SIG-M5 (cell line): ENCODE data around the gene STRADA.
"Not testable (repeated sequence)": the region's sequence is repeated elsewhere in the genome, so short reads cannot be mapped to it uniquely, and the experiment has no call there.

Experiments
- DNase-seq: peaks from one replicate; lab custom pipeline; 2025; lab: John Stamatoyannopoulos, UW

STRADA gene

GRCh38 chr17:63754046-63754445 lies 12.4 kb upstream of the STRADA start:
- DNase-seq: no peak

GRCh38 chr17:63753215-63753614 lies 11.6 kb upstream of the STRADA start:
- DNase-seq: no peak

GRCh38 chr17:63752707-63753106 lies 11.1 kb upstream of the STRADA start:
- no peak for DNase-seq

DNA sequence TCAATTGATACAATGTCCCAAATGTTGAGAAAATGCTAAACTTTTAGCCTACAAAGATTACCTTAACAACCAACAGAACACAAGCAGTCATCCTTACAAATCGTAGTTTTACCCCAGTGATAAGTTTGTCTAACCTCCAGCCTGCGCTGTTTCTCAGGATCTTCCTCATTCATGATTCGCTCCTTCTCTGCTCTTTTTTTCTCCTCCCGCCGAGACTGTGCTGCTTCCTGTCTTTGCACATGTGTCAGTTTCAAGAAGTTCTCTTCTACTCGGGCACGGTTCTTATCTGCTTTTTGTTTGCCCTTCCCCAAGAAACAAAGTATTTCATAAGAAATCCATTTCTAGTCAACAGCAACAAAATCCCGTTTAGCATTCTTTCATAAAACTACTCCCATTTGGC lies 10.2 kb upstream of the STRADA start:
- no peak for DNase-seq

DNA sequence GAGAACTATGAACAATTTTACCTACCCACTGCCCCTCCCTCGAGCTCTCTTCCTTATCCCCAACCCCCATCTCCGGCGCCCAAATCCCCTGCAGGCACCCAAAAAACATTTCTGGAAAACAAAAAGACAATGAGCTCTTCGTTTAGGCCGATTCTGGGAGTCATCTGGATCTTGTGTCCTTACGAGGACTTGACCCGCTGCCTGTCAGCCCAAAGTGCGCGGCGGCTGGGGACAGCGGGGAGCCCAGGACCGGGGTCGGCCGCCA lies 524 bp downstream of the STRADA start:
- no peak for DNase-seq

GRCh38 chr17:63740464-63741142 lies 996 bp downstream of the STRADA start:
- DNase-seq: no peak

- no peak for DNase-seq
Observed at GRCh38 chr17:63735691-63736090, 5.9 kb downstream of the STRADA start.

- no peak for DNase-seq
Observed at GRCh38 chr17:63722403-63722802, 19.2 kb downstream of the STRADA start.

- DNase-seq: not testable (repeated sequence)
Observed at GRCh38 chr17:63720194-63720593, 21.4 kb downstream of the STRADA start.

DNA sequence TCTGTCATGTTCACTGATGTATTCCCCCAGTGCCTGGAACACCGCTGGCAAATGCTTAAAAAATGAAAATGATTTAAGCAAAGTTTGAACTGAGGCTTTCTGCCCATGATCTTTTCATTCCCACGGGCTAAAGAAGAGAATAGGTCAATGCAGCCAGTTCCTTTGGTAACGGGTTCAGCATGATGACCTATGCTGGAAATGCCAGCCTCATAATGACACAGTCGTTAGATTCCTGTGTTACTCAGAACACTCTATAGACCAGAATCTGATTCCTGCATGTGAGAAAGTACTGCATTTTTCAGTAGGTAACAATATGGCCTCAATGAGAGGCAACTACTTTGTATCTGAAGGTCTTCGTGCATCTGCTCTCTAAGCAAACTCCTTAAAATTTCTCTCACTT lies 22.6 kb downstream of the STRADA start:
- no peak for DNase-seq

DNA sequence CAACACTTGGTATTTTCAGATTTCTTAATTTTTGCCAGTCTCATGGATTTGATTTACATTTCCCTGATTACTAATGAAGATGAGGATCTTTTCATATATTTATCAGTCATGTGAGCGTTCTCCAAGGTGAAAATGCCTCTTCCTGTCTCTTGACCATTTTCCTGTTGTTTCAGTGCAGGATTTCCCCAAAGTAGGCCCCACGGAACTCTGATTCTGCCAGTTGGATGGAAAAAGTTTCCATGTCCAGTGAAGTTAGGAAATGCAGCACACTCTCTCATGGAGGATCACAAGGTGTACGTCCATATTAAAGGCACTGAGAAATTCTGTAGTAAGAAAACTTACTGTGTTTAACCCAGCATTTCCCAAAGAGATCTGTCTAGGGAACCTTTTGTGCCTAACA lies 25.2 kb downstream of the STRADA start:
- DNase-seq: no peak

DNA sequence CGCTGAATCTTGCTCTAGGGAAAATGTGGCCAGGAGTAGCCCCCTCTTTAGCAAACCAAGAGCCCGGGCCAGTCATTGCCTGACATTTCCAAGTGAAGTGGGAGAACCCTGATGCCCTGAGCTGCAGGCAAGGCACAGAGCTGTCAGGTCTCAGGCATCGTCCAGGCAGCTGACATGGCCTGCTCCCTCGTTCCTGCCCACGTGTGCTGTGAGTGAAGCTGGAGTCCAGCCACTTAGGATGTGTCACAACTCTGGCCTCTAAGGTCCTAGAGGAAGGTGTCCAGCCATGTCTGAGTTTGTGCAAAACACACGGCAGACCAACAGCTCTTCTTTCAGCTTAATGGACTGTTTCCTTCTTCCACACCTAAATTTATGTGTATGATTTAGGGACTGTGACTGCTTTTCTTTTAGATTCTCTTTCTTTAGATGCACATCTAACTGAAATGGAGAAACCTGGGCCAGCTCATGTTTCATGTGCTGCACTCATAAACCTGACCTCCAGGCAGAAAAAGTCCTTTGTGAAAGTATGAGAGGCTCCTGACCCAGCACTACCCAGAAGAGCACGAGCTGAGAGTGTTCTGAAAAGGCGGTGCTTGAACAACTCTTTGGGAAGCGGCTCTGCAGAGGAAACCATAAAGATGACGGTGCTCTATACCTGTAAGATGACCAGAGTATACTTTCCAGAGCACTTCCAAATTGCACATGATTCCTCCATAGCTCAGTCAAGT lies 26.9 kb downstream of the STRADA start:
- DNase-seq: no peak

- no peak for DNase-seq
Observed at GRCh38 chr17:63709110-63709509, 32.5 kb downstream of the STRADA start.

DNA sequence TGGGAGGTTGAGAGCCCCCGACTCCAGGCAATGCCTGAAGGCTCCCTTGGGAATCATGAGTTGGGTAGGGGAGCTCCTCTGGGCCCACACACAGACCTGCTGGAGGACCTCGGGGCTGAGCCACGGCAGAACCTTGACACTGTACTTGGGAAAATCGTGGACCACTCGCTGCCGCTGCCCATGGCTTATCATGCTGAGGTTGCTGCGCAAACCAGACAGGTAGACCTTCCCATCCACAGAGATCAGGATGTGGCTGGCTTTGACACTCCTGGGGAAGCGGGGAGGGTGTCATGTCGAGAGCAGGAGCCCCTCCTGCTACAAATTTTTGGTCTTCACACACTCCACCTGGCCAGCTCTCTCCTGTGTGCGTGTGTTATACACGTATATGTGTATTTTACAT lies 34.4 kb downstream of the STRADA start:
- no peak for DNase-seq

GRCh38 chr17:63706336-63707082 lies 35.1 kb downstream of the STRADA start:
- no peak for DNase-seq

- DNase-seq: no peak
Observed at GRCh38 chr17:63705657-63706056, 35.9 kb downstream of the STRADA start.

DNA sequence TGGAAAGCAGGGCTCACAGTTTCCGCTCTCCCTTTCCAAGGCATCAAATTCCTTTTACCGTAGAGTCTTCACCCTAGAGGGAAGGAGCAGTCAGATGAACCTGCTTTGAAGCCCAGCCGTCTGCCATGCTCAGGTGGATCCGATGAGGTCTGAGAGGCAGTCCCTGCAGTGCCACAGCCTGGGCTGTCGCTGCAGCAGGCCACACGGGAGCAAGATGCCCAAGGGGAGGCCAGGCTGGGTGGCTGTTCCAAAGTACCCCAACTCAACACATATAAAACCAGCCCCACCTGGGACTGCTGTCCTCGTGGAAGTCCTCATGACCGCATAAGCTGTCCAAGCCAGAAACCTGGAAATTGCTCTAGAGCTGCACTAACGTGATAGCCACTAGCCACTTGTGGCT lies 36.8 kb downstream of the STRADA start:
- DNase-seq: no peak

GRCh38 chr17:63704259-63704576 lies 37.4 kb downstream of the STRADA start:
- DNase-seq: no peak

DNA sequence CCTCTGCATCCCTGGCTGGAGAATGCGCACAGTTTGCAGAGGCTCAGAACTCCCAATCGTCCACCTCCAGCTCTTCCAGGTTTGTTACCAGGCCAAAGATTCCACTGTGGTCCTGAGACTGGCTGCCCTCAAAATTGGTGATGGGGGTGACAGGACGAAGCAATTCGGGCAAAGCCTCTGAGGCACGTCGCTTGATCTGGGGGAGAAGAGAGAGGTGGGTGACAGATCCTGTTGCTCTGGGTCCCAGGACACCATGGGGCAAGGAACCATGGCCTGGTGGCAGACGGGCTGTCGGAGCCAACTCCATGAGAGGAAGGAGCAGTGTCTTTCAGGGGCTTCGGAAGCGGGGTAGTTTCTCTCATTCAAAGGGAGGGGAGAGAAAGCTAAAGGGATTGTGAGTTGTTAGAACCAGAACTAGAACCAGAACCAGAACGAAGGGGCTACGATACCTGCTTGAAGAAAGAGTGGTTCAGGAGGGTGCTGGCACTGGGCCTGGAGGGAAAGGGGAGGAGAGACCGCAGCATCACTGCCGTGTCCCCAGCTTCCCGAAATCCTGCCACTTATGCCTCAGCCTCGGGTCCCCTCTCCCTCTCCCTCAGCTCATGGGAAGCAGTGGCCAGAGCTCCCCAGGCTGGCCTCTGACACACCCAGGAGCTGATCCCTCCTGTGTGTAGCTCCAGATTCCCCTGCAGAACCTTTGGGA lies 37.9 kb downstream of the STRADA start:
- no peak for DNase-seq

DNA sequence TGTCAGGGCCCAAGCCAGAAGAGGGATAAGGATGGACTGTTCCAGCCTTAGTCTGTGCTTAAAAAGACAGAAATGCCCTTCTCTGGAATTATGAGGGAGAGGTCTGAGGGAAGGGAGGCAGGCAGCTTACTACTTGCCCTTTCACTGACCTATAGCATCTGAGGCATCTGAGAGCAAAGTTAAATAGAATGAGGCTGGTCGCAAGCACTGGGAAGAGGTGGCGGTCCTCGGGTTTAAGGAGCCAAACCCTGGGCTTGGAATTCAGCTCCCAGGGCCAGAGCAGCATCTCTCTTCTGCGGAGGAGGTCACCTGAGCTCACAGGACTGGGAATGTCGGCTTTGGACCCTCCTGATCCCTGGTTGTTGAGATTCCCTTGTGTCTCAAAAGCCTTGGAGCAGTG lies 38.6 kb downstream of the STRADA start:
- DNase-seq: no peak

DNA sequence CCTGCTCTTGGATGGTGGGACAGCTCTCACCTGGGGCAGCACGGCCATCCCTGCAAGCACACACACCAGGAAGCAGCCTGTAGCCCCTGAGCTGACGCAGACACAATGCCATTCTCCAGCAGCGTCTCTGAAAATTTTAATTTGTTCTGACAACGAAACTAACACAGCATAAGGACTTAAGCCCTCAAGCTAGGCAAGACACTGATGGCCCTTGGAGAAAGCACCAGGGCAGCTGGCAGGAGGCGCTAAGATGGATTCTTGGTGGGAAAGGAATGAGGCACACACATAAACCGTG lies 38.9 kb downstream of the STRADA start:
- DNase-seq: no peak

DNA sequence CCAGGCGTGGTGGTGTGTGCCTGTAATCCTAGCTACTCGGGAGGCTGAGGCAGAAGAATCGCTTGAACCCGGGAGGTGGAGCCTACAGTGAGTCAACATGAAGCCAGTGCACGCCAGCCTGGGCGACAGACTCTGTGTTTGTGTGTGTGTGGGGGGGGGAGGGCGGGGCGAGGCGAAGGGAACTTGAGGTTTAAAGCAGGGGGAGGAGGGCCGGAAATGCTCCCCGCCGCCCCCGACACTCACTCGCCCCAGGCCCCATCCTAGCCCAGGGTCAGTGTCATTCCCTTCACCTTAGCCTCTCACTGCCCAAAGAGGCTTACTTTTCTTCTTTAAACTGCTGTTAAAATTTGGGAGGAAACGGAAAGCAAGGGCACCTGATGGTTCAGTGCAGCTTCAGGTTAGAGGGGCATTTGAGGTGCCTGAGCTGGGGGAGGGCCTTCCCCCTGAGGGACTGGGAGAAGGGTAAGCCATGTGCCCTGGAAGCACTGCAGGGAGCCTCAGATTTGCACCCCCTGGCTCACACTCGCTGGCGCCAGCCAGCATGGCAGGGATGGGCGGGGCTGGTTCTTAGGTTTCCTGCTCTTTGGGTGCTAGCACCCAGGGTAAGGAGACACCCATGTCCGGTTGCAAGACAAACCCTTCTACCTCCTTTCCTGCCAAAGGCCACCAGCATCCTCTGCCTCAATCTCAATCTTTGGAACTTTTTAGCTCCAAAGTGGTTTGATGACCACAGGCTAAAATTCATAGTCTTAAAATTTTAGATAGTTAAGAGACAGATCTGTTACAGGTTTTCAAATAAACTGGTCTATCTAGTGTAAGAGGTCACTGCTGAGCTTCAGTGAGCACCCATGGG lies 39.5 kb downstream of the STRADA start:
- no peak for DNase-seq
